ENCODE results near the gene ELL.

ELL gene

GRCh38 chr19:18469069-18469846 lies 52.6 kb downstream of the ELL start:
- Histone ChIP-seq H3K4me1 (ENCODE audit: control insufficient read depth, insufficient read depth, low read length) (no peaks in the 10 kb centered on the region), H3K4me3 (ENCODE audit: low read depth, low read length) (no peak overlapping the region), H3K9ac (ENCODE audit: low read depth, low read length) (peak overlapping the region; percentile 47), H3K9me3 (ENCODE audit: control insufficient read depth, insufficient read depth, low read length) (no peaks in the 10 kb centered on the region), H3K36me3 (ENCODE audit: control insufficient read depth, insufficient read depth, low read length) (peaks cover 22% of the 10 kb centered on the region), H3K27me3 (ENCODE audit: control insufficient read depth, insufficient read depth, low read length) (no peaks in the 10 kb centered on the region)

GRCh38 chr19:18468517-18468916 lies 53.4 kb downstream of the ELL start:
- H3K36me3 ChIP-seq (ENCODE audit: control insufficient read depth, insufficient read depth, low read length): peaks cover 22% of the 10 kb centered on the region
- no peak overlapping the region for H3K4me3 ChIP-seq (ENCODE audit: low read depth, low read length)
- no peaks in the 10 kb centered on the region for H3K4me1 ChIP-seq (ENCODE audit: control insufficient read depth, insufficient read depth, low read length)
- H3K9ac ChIP-seq (ENCODE audit: low read depth, low read length): peak overlapping the region; percentile 24
- no peaks in the 10 kb centered on the region for H3K9me3 ChIP-seq (ENCODE audit: control insufficient read depth, insufficient read depth, low read length)
- no peaks in the 10 kb centered on the region for H3K27me3 ChIP-seq (ENCODE audit: control insufficient read depth, insufficient read depth, low read length)

- H3K9me3 ChIP-seq (ENCODE audit: control insufficient read depth, insufficient read depth, low read length): no peaks in the 10 kb centered on the region
- no peak overlapping the region for H3K9ac ChIP-seq (ENCODE audit: low read depth, low read length)
- H3K4me3 ChIP-seq (ENCODE audit: low read depth, low read length): no peak overlapping the region
- no peaks in the 10 kb centered on the region for H3K4me1 ChIP-seq (ENCODE audit: control insufficient read depth, insufficient read depth, low read length)
- H3K36me3 ChIP-seq (ENCODE audit: control insufficient read depth, insufficient read depth, low read length): peaks cover 22% of the 10 kb centered on the region
- H3K27me3 ChIP-seq (ENCODE audit: control insufficient read depth, insufficient read depth, low read length): no peaks in the 10 kb centered on the region
Measured at GRCh38 chr19:18467978-18468377, 53.9 kb downstream of the ELL start.

- H3K9ac ChIP-seq (ENCODE audit: low read depth, low read length): no peak overlapping the region
- H3K4me3 ChIP-seq (ENCODE audit: low read depth, low read length): no peak overlapping the region
- H3K9me3 ChIP-seq (ENCODE audit: control insufficient read depth, insufficient read depth, low read length): no peaks in the 10 kb centered on the region
- H3K36me3 ChIP-seq (ENCODE audit: control insufficient read depth, insufficient read depth, low read length): peaks cover 28% of the 10 kb centered on the region
- no peaks in the 10 kb centered on the region for H3K27me3 ChIP-seq (ENCODE audit: control insufficient read depth, insufficient read depth, low read length)
- no peaks in the 10 kb centered on the region for H3K4me1 ChIP-seq (ENCODE audit: control insufficient read depth, insufficient read depth, low read length)
Measured at GRCh38 chr19:18466354-18466753, 55.5 kb downstream of the ELL start.

GRCh38 chr19:18465964-18466339 lies 55.9 kb downstream of the ELL start:
- Histone ChIP-seq H3K4me1 (ENCODE audit: control insufficient read depth, insufficient read depth, low read length) (no peaks in the 10 kb centered on the region), H3K27me3 (ENCODE audit: control insufficient read depth, insufficient read depth, low read length) (no peaks in the 10 kb centered on the region), H3K4me3 (ENCODE audit: low read depth, low read length) (no peak overlapping the region), H3K36me3 (ENCODE audit: control insufficient read depth, insufficient read depth, low read length) (peaks cover 32% of the 10 kb centered on the region), H3K9ac (ENCODE audit: low read depth, low read length) (no peak overlapping the region), H3K9me3 (ENCODE audit: control insufficient read depth, insufficient read depth, low read length) (no peaks in the 10 kb centered on the region)

- Histone ChIP-seq H3K4me1 (ENCODE audit: control insufficient read depth, insufficient read depth, low read length) (no peaks in the 10 kb centered on the region), H3K4me3 (ENCODE audit: low read depth, low read length) (no peak overlapping the region), H3K27me3 (ENCODE audit: control insufficient read depth, insufficient read depth, low read length) (no peaks in the 10 kb centered on the region), H3K9ac (ENCODE audit: low read depth, low read length) (no peak overlapping the region), H3K36me3 (ENCODE audit: control insufficient read depth, insufficient read depth, low read length) (peaks cover 37% of the 10 kb centered on the region), H3K9me3 (ENCODE audit: control insufficient read depth, insufficient read depth, low read length) (no peaks in the 10 kb centered on the region)
Measured at GRCh38 chr19:18465214-18465963, 56.5 kb downstream of the ELL start.

GRCh38 chr19:18464646-18465045 lies 57.2 kb downstream of the ELL start:
- Histone ChIP-seq H3K9ac (ENCODE audit: low read depth, low read length) (no peak overlapping the region), H3K9me3 (ENCODE audit: control insufficient read depth, insufficient read depth, low read length) (no peaks in the 10 kb centered on the region), H3K4me3 (ENCODE audit: low read depth, low read length) (no peak overlapping the region), H3K4me1 (ENCODE audit: control insufficient read depth, insufficient read depth, low read length) (no peaks in the 10 kb centered on the region), H3K27me3 (ENCODE audit: control insufficient read depth, insufficient read depth, low read length) (no peaks in the 10 kb centered on the region), H3K36me3 (ENCODE audit: control insufficient read depth, insufficient read depth, low read length) (peaks cover 44% of the 10 kb centered on the region)

- no peaks in the 10 kb centered on the region for H3K9me3 ChIP-seq (ENCODE audit: control insufficient read depth, insufficient read depth, low read length)
- no peak overlapping the region for H3K9ac ChIP-seq (ENCODE audit: low read depth, low read length)
- H3K4me1 ChIP-seq (ENCODE audit: control insufficient read depth, insufficient read depth, low read length): no peaks in the 10 kb centered on the region
- H3K27me3 ChIP-seq (ENCODE audit: control insufficient read depth, insufficient read depth, low read length): no peaks in the 10 kb centered on the region
- peaks cover 52% of the 10 kb centered on the region for H3K36me3 ChIP-seq (ENCODE audit: control insufficient read depth, insufficient read depth, low read length)
- no peak overlapping the region for H3K4me3 ChIP-seq (ENCODE audit: low read depth, low read length)
Measured at GRCh38 chr19:18461471-18461870, 60.4 kb downstream of the ELL start.

GRCh38 chr19:18460900-18461299 lies 61.0 kb downstream of the ELL start:
- no peak overlapping the region for H3K9ac ChIP-seq (ENCODE audit: low read depth, low read length)
- peaks cover 55% of the 10 kb centered on the region for H3K36me3 ChIP-seq (ENCODE audit: control insufficient read depth, insufficient read depth, low read length)
- H3K27me3 ChIP-seq (ENCODE audit: control insufficient read depth, insufficient read depth, low read length): no peaks in the 10 kb centered on the region
- H3K9me3 ChIP-seq (ENCODE audit: control insufficient read depth, insufficient read depth, low read length): no peaks in the 10 kb centered on the region
- H3K4me1 ChIP-seq (ENCODE audit: control insufficient read depth, insufficient read depth, low read length): no peaks in the 10 kb centered on the region
- H3K4me3 ChIP-seq (ENCODE audit: low read depth, low read length): no peak overlapping the region

- Histone ChIP-seq H3K4me3 (ENCODE audit: low read depth, low read length) (no peak overlapping the region), H3K36me3 (ENCODE audit: control insufficient read depth, insufficient read depth, low read length) (peaks cover 39% of the 10 kb centered on the region), H3K9ac (ENCODE audit: low read depth, low read length) (no peak overlapping the region)
Measured at GRCh38 chr19:18457483-18458331, 64.2 kb downstream of the ELL start.

GRCh38 chr19:18456974-18457373 lies 64.9 kb downstream of the ELL start:
- Histone ChIP-seq H3K9me3 (ENCODE audit: control insufficient read depth, insufficient read depth, low read length) (no peaks in the 10 kb centered on the region), H3K36me3 (ENCODE audit: control insufficient read depth, insufficient read depth, low read length) (peaks cover 38% of the 10 kb centered on the region), H3K4me1 (ENCODE audit: control insufficient read depth, insufficient read depth, low read length) (no peaks in the 10 kb centered on the region), H3K4me3 (ENCODE audit: low read depth, low read length) (no peak overlapping the region), H3K27me3 (ENCODE audit: control insufficient read depth, insufficient read depth, low read length) (no peaks in the 10 kb centered on the region), H3K9ac (ENCODE audit: low read depth, low read length) (no peak overlapping the region)

More at GRCh38 chr19:18457483-18458331, 64.2 kb downstream of the ELL start:
- no peaks in the 10 kb centered on the region for H3K27me3 ChIP-seq (ENCODE audit: control insufficient read depth, insufficient read depth, low read length)
- H3K4me1 ChIP-seq (ENCODE audit: control insufficient read depth, insufficient read depth, low read length): no peaks in the 10 kb centered on the region
- H3K9me3 ChIP-seq (ENCODE audit: control insufficient read depth, insufficient read depth, low read length): no peaks in the 10 kb centered on the region
